ENCODE data around the gene MATR3.

Gene MATR3

GRCh38 chr5:139271201-139272027 is 22.1 kb upstream of the MATR3 start:
- no peak for DNase-seq

DNA sequence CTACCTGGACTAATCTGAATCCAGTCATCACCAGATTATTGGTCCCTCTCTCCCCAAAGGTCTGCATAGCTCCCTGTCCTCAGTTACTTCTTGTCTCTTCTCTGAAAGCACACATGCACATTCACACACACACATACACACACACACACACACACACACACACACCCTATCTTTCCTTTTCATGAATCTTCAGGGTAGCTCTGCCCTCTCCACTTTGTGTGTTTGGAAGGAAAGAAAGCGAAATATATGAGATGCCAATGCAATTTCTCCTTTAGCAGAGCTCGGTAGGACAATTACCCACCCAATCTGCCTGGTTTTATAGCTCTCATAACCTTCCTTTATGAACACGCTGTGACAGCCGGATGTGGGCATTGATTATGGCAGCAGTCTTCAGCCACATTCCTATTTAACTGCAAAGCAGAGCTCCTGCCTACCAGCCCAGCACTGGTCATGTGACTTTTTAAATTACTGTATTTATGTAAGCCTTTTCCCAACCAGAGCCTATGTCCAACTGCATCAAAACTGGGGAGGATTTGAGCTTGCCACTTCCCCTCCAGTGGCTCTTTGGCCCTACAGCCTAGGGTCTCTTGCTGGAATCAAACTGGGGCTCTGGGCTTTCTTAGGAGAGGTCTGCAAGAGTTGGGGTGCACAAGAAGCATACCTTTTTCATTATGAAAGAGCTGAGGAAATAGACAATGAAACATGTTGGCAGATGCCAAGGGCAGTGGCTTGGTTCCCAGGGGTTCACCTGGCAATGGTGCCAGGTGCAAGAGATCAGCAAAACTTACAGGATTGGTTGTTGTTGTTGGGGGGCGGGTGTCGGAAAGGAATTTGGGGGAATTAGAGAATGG is 20.8 kb upstream of the MATR3 start:
- peak in 1 of 51 donors; percentile 13 for DNase-seq

DNA sequence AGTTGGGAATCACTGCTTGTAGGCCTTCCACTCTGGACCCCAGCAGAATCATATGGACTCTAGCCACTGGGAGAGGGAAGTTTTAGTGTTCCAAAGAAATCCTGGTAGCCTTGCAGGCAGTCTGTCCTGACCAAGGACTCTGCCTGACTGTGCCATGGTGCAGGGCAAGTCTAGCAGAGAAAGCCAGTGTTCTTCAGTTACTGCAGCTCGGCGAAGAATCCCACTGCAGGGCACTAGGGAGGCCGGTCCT is 20.3 kb upstream of the MATR3 start:
- peak in 2 of 51 donors; percentile 60 to 75 for DNase-seq

GRCh38 chr5:139273572-139274289 is 19.8 kb upstream of the MATR3 start:
- peak in 49 of 51 donors; percentile 31 to 90 (median 70) for DNase-seq

GRCh38 chr5:139275536-139275935 is 18.0 kb upstream of the MATR3 start:
- no peak for DNase-seq

DNA sequence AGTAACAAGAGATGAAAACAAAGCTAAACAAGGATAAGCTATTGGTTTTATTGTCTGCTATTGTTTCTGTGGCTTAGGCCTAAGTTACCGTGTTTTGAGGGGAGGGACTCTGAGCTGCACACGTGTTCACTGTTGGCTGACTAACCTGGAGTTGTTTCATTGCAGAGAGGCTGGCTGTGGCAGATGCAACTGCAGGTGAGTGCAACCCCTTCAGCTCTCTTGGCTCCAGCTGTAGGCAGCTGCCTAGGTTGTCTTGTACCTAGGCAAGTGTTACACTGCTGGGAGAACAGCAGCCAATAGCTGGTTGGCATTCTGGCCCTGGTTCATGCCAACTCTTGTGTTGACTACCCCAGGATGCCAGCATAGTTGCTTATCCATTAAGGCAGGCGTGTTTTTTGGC is 17.6 kb upstream of the MATR3 start:
- DNase-seq = no peak

- DNase-seq = no peak
Observed at GRCh38 chr5:139276426-139276825, 17.1 kb upstream of the MATR3 start.

DNA sequence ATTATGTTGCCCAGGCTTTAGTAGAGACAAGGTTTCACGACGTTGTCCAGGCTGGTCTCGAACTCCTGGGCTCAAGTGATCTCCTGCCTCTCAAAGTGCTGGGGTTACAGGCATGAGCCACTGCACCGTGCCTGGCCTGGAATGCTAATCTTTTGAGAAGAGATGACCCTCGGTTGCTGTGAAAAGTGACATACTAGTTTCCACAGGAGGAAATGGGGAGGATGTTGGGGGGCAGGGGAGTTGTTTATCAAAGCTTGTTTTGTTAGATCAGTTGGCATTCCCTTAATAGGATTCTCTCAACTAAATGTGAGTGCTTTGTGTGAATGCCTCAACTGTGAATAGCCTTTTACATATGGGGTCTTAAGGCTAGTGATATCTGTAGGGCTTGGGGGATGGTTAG is 16.4 kb upstream of the MATR3 start:
- DNase-seq = peak in 15 of 51 donors; percentile 4 to 32 (median 11)

GRCh38 chr5:139278540-139279274 is 14.8 kb upstream of the MATR3 start:
- no peak for DNase-seq

GRCh38 chr5:139282197-139282557 is 11.4 kb upstream of the MATR3 start:
- DNase-seq = no peak

DNA sequence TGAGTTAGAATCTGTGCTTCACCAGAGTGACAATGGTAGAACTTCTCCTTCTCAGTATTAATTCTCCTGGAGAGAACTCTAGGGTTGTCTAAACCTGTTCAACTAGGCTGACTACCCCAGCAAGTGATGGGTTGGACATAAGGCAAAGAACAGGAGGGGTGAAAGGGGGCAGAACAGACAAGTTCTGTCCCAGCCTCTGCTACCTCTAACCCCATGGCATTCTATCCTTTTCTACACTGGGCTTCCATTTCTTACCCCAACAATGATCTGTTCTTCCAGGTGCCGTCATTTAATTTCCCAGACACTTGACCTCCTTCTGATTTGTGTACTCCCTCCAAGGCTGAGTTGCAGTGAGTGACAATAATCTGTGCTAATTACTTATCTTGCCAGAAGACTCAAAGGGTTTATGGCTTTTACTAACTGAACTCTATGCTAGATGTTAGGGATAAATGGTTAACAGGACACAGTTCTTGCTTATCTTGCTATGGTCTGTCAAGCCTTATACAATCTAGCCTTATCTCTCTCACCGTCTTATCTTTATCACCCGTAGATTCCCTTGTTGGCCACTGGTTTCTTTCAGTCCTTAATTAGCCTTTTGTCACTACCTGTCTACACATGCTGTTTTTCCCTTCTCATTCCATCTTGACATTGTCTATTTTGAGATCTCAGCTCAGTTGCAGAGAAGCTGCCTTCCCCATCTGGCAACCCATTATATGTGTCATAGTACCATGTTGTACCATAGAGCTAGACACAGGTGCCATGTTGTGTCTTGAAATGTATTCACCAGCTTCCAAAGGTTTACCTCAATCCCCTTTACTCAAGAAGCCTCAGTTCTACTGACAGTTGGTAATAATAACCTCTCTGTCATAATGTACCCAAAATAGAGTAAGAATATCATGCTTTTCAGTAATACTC is 10.0 kb upstream of the MATR3 start:
- no peak for DNase-seq

- DNase-seq = no peak
Observed at GRCh38 chr5:139284295-139284694, 9.2 kb upstream of the MATR3 start.

DNA sequence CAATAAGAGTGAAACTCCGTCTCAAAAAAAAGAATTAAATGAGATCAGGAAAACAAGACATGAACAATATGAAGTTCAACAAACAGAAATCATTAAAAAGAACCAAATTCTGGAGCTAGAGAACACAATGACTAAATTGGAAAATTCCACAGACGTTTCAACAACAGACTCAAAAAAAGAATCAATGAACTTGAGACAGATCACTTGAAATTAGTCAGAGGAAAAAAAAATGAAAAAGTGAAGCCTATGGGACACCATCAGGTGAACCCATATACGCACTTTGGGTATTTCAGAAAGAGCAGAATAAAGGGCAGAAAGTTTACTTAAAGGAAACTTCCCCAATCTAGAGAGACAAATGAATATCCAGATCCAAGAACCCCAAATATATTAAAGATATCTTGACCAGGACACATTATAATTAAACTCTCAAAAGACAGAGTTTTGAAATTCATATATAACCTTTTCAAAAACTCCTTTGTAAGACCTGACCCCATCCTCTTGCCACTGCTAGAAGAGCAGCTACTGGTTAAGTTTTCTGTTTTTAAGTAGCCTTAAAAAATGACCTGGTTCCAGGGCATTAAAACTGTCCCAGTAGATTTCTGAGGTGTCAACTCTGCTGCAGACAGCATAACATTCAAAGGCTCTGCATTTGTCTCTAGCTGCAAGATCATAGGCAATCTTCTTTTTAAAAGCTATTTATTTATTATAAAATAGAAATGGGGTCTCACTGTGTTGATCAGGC is 7.7 kb upstream of the MATR3 start:
- DNase-seq = no peak

- no peak for DNase-seq
Observed at GRCh38 chr5:139287890-139288635, 5.5 kb upstream of the MATR3 start.

DNA sequence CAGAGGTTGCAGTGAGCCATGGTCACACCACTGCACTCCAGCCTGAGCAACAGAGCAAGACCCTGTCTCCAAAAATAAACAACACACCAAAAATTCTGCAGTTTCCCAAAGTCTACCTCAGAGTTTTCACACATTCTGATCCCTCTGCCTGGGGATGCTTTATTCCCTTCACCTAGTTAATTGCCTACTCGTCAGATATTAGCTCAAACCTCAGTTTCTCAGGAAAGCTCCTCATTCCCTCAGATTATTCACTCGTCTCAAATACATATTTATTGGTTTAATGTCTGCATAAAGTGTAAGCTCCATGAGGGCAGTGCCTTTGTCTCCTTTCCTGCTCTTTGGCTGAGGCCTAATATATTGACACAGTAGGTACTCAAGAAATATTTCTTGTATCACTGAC is 2.5 kb upstream of the MATR3 start:
- no peak for DNase-seq

DNA sequence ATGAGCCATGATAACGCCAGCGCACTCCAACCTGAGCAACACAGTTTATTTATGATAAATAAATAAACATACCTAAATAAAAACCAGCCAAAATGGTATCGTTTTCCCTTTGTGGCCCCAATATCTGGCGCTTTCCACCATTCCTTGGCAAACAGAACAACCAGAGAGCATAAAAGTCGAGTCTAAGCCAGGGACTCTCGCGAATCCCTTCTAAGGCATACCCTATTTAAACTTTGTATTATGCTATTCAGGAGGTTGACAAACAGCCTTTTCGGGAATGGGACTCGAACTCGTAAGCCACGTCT is 386 bp upstream of the MATR3 start:
- DNase-seq = no peak

- DNase-seq = peak in 50 of 51 donors; percentile 22 to 90 (median 64)
Observed at GRCh38 chr5:139294374-139295165, 1.0 kb downstream of the MATR3 start.

DNA sequence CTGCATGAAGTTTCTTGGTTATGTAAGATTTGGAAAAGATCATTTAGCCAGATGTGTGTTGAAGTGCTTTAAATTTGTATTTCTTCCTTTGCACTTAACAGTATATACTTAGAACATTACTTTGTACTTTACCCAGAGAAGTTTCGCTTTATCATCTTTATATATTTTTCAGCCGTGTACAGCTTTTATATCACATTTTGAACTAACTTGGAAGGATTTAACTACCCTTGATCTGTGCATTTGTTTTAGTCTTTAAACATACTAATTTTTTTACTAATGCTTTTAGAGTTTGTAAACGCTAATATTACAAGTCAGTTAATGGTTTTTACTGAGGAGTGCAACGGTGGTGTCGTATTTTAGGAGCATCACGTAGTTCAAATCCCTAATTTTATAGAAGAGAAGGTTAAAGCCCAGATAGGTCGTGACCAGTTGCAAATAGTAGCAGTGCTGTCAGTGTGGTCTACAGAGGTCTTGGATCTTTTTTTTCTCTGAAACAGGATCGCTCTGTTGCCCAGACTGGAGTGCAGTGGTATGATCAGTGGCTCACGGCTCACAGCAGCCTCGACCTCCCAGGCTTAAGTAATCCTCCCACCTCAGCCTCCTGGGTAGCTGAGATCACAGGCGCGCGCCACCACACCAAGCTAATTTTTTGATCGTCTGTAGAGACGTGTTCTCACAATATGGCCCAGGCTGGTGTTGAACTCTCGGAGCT is 2.0 kb downstream of the MATR3 start:
- no peak for DNase-seq

Measured in hypothalamus (tissue), 51 donors.